IMR-90 (cell line): ENCODE data around the gene BBIP1. TPM values are rescaled to one million over a fixed set of nuclear protein-coding genes. Genes with fewer than 3 reads are reported as not detected.

Experiments used
- ATAC-seq: fragments of 200-7000 bp; cut with Tn5 transposase; 2 replicates; pipeline ENCODE4 v1.9.1; 2020; ENCODE audit warnings: low read depth, mild to moderate bottlenecking, moderate library complexity
- BruUV-seq: library from RNA; stranded (reverse); fragments of 400-500 nt; replicated peaks from 2 replicates; lab custom pipeline; 2021; lab: Mats Ljungman, UMichigan
- CTCF ChIA-PET: fragments of 300-600 bp; formaldehyde crosslinking; extraction: SDS; loops from one replicate; lab custom pipeline; 2021; ENCODE audit warnings: antibody characterized with exemption; lab: Yijun Ruan, JAX
- POLR2A ChIA-PET: fragments of 300-600 bp; sonication (Branson Sonifier 250); formaldehyde crosslinking; loops from one replicate; lab custom pipeline; 2022; ENCODE audit warnings: antibody characterized with exemption; ENCODE audit not compliant: unreplicated experiment; lab: Charles Lee
- DNase-seq: peaks from one replicate; pipeline ENCODE4 v3.0.0; 2013
- H2AFZ ChIP-seq: replicated peaks from 2 replicates; pipeline ENCODE3; 2013; ENCODE audit warnings: low read length, mild to moderate bottlenecking; ENCODE audit not compliant: poor library complexity
- H2AK5ac ChIP-seq: 2 replicates; pipeline ENCODE4 v1.6.1; 2013; ENCODE audit warnings: low read depth, low read length, inconsistent platforms
- H2AK9ac ChIP-seq: replicated peaks from 2 replicates; pipeline ENCODE3; 2013; ENCODE audit warnings: mild to moderate bottlenecking, low read depth, low read length, moderate library complexity; ENCODE audit not compliant: poor library complexity
- H2BK120ac ChIP-seq: 2 replicates; pipeline ENCODE4 v1.6.1; 2013; ENCODE audit warnings: low read depth, low read length, inconsistent platforms
- H2BK15ac ChIP-seq: 3 replicates; pipeline ENCODE4 v1.6.1; 2013; ENCODE audit warnings: low read depth, low read length, inconsistent platforms
- H2BK20ac ChIP-seq: 2 replicates; pipeline ENCODE4 v1.6.1; 2013; ENCODE audit warnings: low read depth, mild to moderate bottlenecking, inconsistent platforms, low read length, moderate library complexity
- H2BK5ac ChIP-seq: 2 replicates; pipeline ENCODE4 v1.6.1; 2013; ENCODE audit warnings: mild to moderate bottlenecking, low read depth, low read length, inconsistent platforms; ENCODE audit not compliant: poor library complexity, severe bottlenecking
- H3K14ac ChIP-seq: replicated peaks from 2 replicates; pipeline ENCODE4 v1.6.1; 2013; ENCODE audit warnings: low read depth, low read length, inconsistent platforms
- H3K18ac ChIP-seq: 2 replicates; pipeline ENCODE4 v1.6.1; 2013; ENCODE audit warnings: low read depth, low read length, control low read depth
- H3K23ac ChIP-seq: 2 replicates; pipeline ENCODE4 v1.6.1; 2013; ENCODE audit warnings: low read depth, low read length, inconsistent platforms
- H3K27ac ChIP-seq: 2 replicates; pipeline ENCODE4 v1.5.1; 2013; ENCODE audit warnings: mild to moderate bottlenecking, control low read depth, low read length; ENCODE audit not compliant: insufficient read depth
- H3K27me3 ChIP-seq: 2 replicates; pipeline ENCODE4 v1.6.1; 2013; ENCODE audit warnings: low read length; ENCODE audit not compliant: control insufficient read depth, insufficient read depth
- H3K36me3 ChIP-seq: 2 replicates; pipeline ENCODE4 v1.6.1; 2013; ENCODE audit warnings: low read length, mixed read lengths; ENCODE audit not compliant: control insufficient read depth, insufficient read depth
- H3K4ac ChIP-seq: 2 replicates; pipeline ENCODE4 v1.6.1; 2013; ENCODE audit warnings: low read depth, low read length, inconsistent platforms
- H3K4me1 ChIP-seq: 2 replicates; pipeline ENCODE4 v1.6.1; 2013; ENCODE audit warnings: low read length, mixed read lengths; ENCODE audit not compliant: control insufficient read depth, insufficient read depth
- H3K4me2 ChIP-seq: 2 replicates; pipeline ENCODE4 v1.6.1; 2013; ENCODE audit warnings: low read depth, mild to moderate bottlenecking, control low read depth, low read length, moderate library complexity
- H3K4me3 ChIP-seq: 2 replicates; pipeline ENCODE4 v1.5.1; 2013; ENCODE audit warnings: low read depth, mild to moderate bottlenecking, control low read depth, low read length, moderate library complexity; ENCODE audit not compliant: insufficient read depth
- H3K56ac ChIP-seq: 2 replicates; pipeline ENCODE4 v1.6.1; 2013; ENCODE audit warnings: low read length, inconsistent platforms; ENCODE audit not compliant: insufficient read depth; ENCODE audit errors: extremely low read depth
- H3K79me1 ChIP-seq, 2 experiments: 2 replicates each; pipeline ENCODE4 v1.6.1; 2013; ENCODE audit warnings: low read length in 2 of 2, inconsistent platforms in 1 of 2, low read depth in 1 of 2
- H3K9ac ChIP-seq: 2 replicates; pipeline ENCODE4 v1.6.1; 2013; ENCODE audit warnings: low read depth, low read length, control low read depth
- H3K9me1 ChIP-seq: 2 replicates; pipeline ENCODE4 v1.6.1; 2013; ENCODE audit warnings: low read length, inconsistent platforms; ENCODE audit not compliant: insufficient read depth
- H3K9me3 ChIP-seq: 2 replicates; pipeline ENCODE4 v1.6.1; 2013; ENCODE audit warnings: low read length; ENCODE audit not compliant: control insufficient read depth, insufficient read depth
- H4K20me1 ChIP-seq: 2 replicates; pipeline ENCODE4 v1.6.1; 2013; ENCODE audit warnings: low read length, inconsistent platforms; ENCODE audit not compliant: insufficient read depth
- H4K5ac ChIP-seq: 2 replicates; pipeline ENCODE4 v1.6.1; 2013; ENCODE audit warnings: mild to moderate bottlenecking, low read depth, low read length, control low read depth
- H4K8ac ChIP-seq, 2 experiments: 2 replicates each; pipeline ENCODE4 v1.6.1; 2013; ENCODE audit warnings: low read depth in 2 of 2, low read length in 2 of 2, control low read depth in 1 of 2, inconsistent platforms in 1 of 2
- H4K91ac ChIP-seq: 2 replicates; pipeline ENCODE4 v1.6.1; 2013; ENCODE audit warnings: low read depth, low read length, inconsistent platforms; ENCODE audit not compliant: insufficient read depth
- BHLHE40 ChIP-seq: fragments of 150-350 bp; IDR thresholded peaks from 2 replicates; pipeline ENCODE4 v1.6.1; 2016; ENCODE audit warnings: mild to moderate bottlenecking, low read depth, low read length
- MAFK ChIP-seq: IDR thresholded peaks from 2 replicates; pipeline ENCODE4 v1.6.1; 2012; ENCODE audit warnings: low read depth, low read length, improper control_type of control experiment
- WGBS, 2 experiments: methylation state at CpG; one replicate each; pipeline versions ENCODE4 v1.1.5 to v1.1.7; 2013; ENCODE audit warnings: missing lambda C conversion rate in 2 of 2; ENCODE audit not compliant: insufficient read length in 1 of 2; ENCODE audit errors: extremely low coverage in 2 of 2; 5-methylcytosine and 5-hydroxymethylcytosine counted together
- dilution Hi-C: fragments of 300-500 bp; cut with HindIII; formaldehyde crosslinking; loops from one replicate; pipeline ENCODE4 v1.14.3; 2018; ENCODE audit warnings: low sequenced_read_pairs; ENCODE audit not compliant: unreplicated experiment
- in situ Hi-C: fragments of 300-500 bp; cut with MboI; formaldehyde crosslinking; loops from 3 replicates; pipeline ENCODE4 v1.14.3; 2019; ENCODE audit warnings: low sequenced_read_pairs, inconsistent platforms, mixed read lengths
- intact Hi-C: fragments of 100-400 bp; cut with micrococcal nuclease; formaldehyde crosslinking; loops from 2 replicates; pipeline ENCODE4 v1.10.0; 2022
- polyA plus RNA-seq, 3 experiments: library from polyadenylated mRNA; depleted of rRNA; stranded (reverse); fragments of >200 nt; gene quantifications; 2 replicates each; pipeline ENCODE4 v1.2.3, GENCODE V29; 2012; ENCODE audit warnings: low replicate concordance in 1 of 3
- total RNA-seq: library from RNA; depleted of rRNA; stranded (reverse); fragments of >200 nt; gene quantifications from 2 replicates; pipeline ENCODE4 v1.2.3, GENCODE V29; 2012

Gene BBIP1
- total and polyA plus RNA-seq, 2 of the 4 experiments (the other 2 are of a cell fraction) = 17.4 to 19.9 TPM

- H3K9me1 ChIP-seq = no peaks in the 10 kb centered on the region
- peaks cover 37 to 53% of the 10 kb centered on the region in 2 experiments for H3K79me1 ChIP-seq
- no peak overlapping the region for H3K4me3 ChIP-seq
- no peak overlapping the region for H2AFZ ChIP-seq
- no peak overlapping the region for H4K5ac ChIP-seq
- H3K27me3 ChIP-seq = no peaks in the 10 kb centered on the region
- peaks cover 35% of the 10 kb centered on the region; the same call in 1 of the 2 replicates for H4K20me1 ChIP-seq
- intact Hi-C loops = no loop called here
- no peak overlapping the region for H2AK5ac ChIP-seq
- no peaks in the 10 kb centered on the region for H3K36me3 ChIP-seq
- H3K4ac ChIP-seq = no peak overlapping the region
- no peak overlapping the region for H3K4me2 ChIP-seq
- H2AK9ac ChIP-seq = no peak overlapping the region
- no peak overlapping the region for H2BK120ac ChIP-seq
- no TSS peak for BruUV-seq
- H3K4me1 ChIP-seq = no peaks in the 10 kb centered on the region; the same call in 1 of the 2 replicates
- in situ Hi-C loops = no loop called here
- H4K91ac ChIP-seq = no peak overlapping the region
- H3K27ac ChIP-seq = no peak overlapping the region
- no peak overlapping the region for H3K56ac ChIP-seq
- no peak overlapping the region for H3K23ac ChIP-seq
- no peak overlapping the region for H2BK15ac ChIP-seq
- no peak for DNase-seq
- dilution Hi-C loops = no loop called here
- no peak for ATAC-seq
- no peaks in the 10 kb centered on the region for H3K9me3 ChIP-seq
- ChIA-PET CTCF (no interaction called here), POLR2A (interaction anchor here (0.6 kb wide), 1 partner anchor 251 kb away, joined by 3 read pairs; no protein-coding TSS in a partner anchor)
- no peak overlapping the region for H2BK5ac ChIP-seq
- H3K18ac ChIP-seq = no peak overlapping the region
- H3K14ac ChIP-seq = no peak overlapping the region
- no peak overlapping the region for H3K9ac ChIP-seq
- no CpG with 5 or more reads among the region's 1 CpG for WGBS, 2 experiments
- TF ChIP-seq MAFK (peak; percentile 85), BHLHE40 (no peak)
- no peak overlapping the region for H4K8ac ChIP-seq
- H2BK20ac ChIP-seq = no peak overlapping the region
Measured at GRCh38 chr10:110957606-110958005, 38.6 kb upstream of the BBIP1 start.
